Spleen (tissue), 11 donors: Measurements from ENCODE around the gene CYTH4. TPM values are rescaled to one million over a fixed set of nuclear protein-coding genes. Genes with fewer than 3 reads are reported as not detected.
A peak's percentile ranks its signal among the peaks of the same experiment; 100 is the strongest.

Experiments used
- DNase-seq: peaks from one replicate; pipeline ENCODE4 v3.0.0-alpha.2; 2020
- H3K27ac ChIP-seq, 8 donors: fragments of 200-600 bp; sonication (generic) in 7 of 8; 1 replicate in 4 of 8; 2 replicates in 4 of 8; pipeline versions ENCODE4 v1.5.0 to v1.8.0; 2016 to 2021; ENCODE audit warnings: inconsistent platforms in 4 of 8, mild to moderate bottlenecking in 4 of 8, moderate library complexity in 1 of 8
- H3K27me3 ChIP-seq, 7 donors: fragments of 200-600 bp; sonication (generic) in 6 of 7; replicated peaks in 1 of 7; 1 replicate in 4 of 7; 2 replicates in 3 of 7; pipeline versions ENCODE4 v1.5.0 to v1.8.0; 2016 to 2021; ENCODE audit warnings: inconsistent platforms in 3 of 7, mild to moderate bottlenecking in 1 of 7
- H3K36me3 ChIP-seq, 6 donors: fragments of 200-600 bp; sonication (generic) in 5 of 6; 1 replicate in 4 of 6; 2 replicates in 2 of 6; pipeline versions ENCODE4 v1.5.0 to v1.8.0; 2016 to 2021; ENCODE audit warnings: inconsistent platforms in 2 of 6
- H3K4me1 ChIP-seq, 6 donors: fragments of 200-600 bp; sonication (generic) in 5 of 6; 1 replicate in 3 of 6; 2 replicates in 3 of 6; pipeline versions ENCODE4 v1.5.0 to v1.8.0; 2016 to 2021; ENCODE audit warnings: inconsistent platforms in 3 of 6
- H3K4me3 ChIP-seq, 8 donors: fragments of 200-600 bp; sonication (generic) in 7 of 8; 1 replicate in 4 of 8; 2 replicates in 4 of 8; pipeline versions ENCODE4 v1.5.0 to v1.8.0; 2016 to 2021; ENCODE audit warnings: inconsistent platforms in 4 of 8, mild to moderate bottlenecking in 4 of 8, moderate library complexity in 2 of 8
- H3K9me3 ChIP-seq, 8 donors: fragments of 200-600 bp; sonication (generic) in 7 of 8; 1 replicate in 4 of 8; 2 replicates in 4 of 8; pipeline versions ENCODE4 v1.5.0 to v1.8.0; 2016 to 2021; ENCODE audit warnings: inconsistent platforms in 4 of 8
- POLR2A ChIP-seq, 3 donors: fragments of 450-650 bp; IDR thresholded peaks; one replicate each; pipeline ENCODE4 v1.5.1; 2017; ENCODE audit warnings: antibody characterized with exemption in 3 of 3, mild to moderate bottlenecking in 1 of 3
- POLR2AphosphoS5 ChIP-seq, 3 donors: sonication (generic); formaldehyde crosslinking; IDR thresholded peaks; one replicate each; pipeline ENCODE4 v1.5.1; 2017; ENCODE audit warnings: antibody characterized with exemption in 3 of 3
- WGBS, 5 donors: extraction: QIAGEN DNeasy Blood & Tissue Kit in 3 of 5; methylation state at CpG; one replicate each; pipeline versions ENCODE4 v1.1.5 to v1.1.7; 2013 to 2018; 5-methylcytosine and 5-hydroxymethylcytosine counted together
- intact Hi-C: fragments of 100-400 bp; cut with DNase I; formaldehyde crosslinking; loops from one replicate; pipeline ENCODE4 v1.15.0; 2023; ENCODE audit warnings: low total_unique reads
- polyA plus RNA-seq, 3 donors: library from polyadenylated mRNA; stranded (reverse); fragments of 200-250 nt; gene quantifications; one replicate each; pipeline ENCODE4 v1.2.1, GENCODE V29; 2013
- total RNA-seq, 7 donors: library from RNA; depleted of rRNA in 3 of 7; stranded (reverse); fragments of >200 nt in 3 of 7; fragmentation: NEBNext Ultra II Directional in 4 of 7; extraction: Animal tissue kit (Norgen Biotek cat#: 25700) in 4 of 7; gene quantifications; one replicate each; pipeline versions ENCODE4 v1.1.0 to v1.2.1, GENCODE V29; 2016 to 2021
- TF ChIP-seq, protein P1 (sequence below), 11 experiments: fragments of 200-600 bp in 7 of 11; fragments of 450-650 bp in 4 of 11; sonication (generic) in 4 of 11; IDR thresholded peaks in 8 of 11; conservative IDR thresholded peaks in 3 of 11; 1 replicate in 7 of 11; 2 replicates in 4 of 11; pipeline versions ENCODE4 v1.4.0 to v1.8.0; 2016 to 2021; ENCODE audit warnings: antibody characterized with exemption in 11 of 11, inconsistent platforms in 4 of 11, mild to moderate bottlenecking in 1 of 11
- donor health status: healthy with polysubstance abuse.
- donor health status: DM: no; HTN: no; CAD: no; lungs with moderate emphysema.
- donor health status: DM: no; HTN: no; CAD: no.
- donor health status: Bipolar disorder and iron deficiency.
- donor health status: healthy.
- donor health status: DM: no; HTN: no; CAD: no.
- donor health status: DM: yes; HTN: yes; CAD: no.

CYTH4 gene
- total and polyA plus RNA-seq, 10 donors = 35.3 to 238 (median 104) TPM

DNA sequence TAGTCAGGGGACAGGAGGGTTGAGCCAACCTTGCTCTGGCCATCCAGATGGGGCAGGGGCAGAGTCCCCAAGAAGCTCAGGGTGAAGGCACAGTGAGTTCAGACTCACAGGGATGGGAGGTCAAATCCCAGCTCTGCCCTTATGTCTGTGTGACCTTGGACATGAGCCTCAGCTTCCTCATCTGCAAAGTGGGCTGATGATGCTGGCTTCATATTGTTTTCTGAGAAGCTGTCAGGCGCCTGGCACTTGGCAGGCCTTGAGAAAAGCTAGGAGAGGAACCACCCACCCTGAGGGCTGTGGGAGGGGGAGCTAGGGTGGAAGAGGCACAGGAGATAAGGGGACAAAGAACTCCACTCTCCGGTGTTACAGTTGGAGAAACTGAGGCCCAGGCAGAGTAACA lies 23.6 kb downstream of the CYTH4 start:
- Histone ChIP-seq H3K27ac (peak overlapping the region; percentile 66 to 96 (median 87)), H3K9me3 (no peaks in the 10 kb centered on the region), H3K4me3 (no peak overlapping the region), H3K27me3 (no peaks in the 10 kb centered on the region), H3K36me3 (peaks cover 0 to 87% (median 47%) of the 10 kb centered on the region in 6 donors), H3K4me1 (peaks cover 51 to 100% (median 80%) of the 10 kb centered on the region in 6 donors)
- DNase-seq = no peak
- TF ChIP-seq POLR2AphosphoS5 (IDR thresholded peaks at IDR 0.05) (peak in 1 of 3 donors; percentile 7), POLR2A (IDR thresholded peaks at IDR 0.05) (no peak)
- 56 to 81% (median 76%) methylated on average over 2 of the region's 2 CpGs for WGBS, 5 donors
- intact Hi-C loops = no loop called here

DNA sequence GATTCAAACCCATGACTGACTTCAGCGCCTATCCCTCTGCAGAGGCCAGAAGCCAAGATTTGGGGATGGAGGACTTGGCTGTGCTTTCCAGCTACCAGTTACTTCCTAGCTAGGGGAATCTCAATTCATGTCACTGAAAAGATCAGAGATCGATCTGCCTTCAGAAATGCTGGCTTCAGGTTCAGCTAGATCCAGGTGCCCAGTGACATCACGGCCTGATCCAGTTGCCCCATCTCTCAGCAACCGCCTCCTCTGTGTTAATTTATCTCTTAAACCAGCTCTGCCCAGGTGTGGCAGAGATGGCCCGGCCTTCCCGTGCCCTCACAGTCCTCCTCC lies 24.2 kb downstream of the CYTH4 start:
- H3K36me3 ChIP-seq = peaks cover 0 to 87% (median 46%) of the 10 kb centered on the region in 6 donors
- peak overlapping the region in 2 of 8 donors; percentile 15 to 42 for H3K4me3 ChIP-seq
- H3K9me3 ChIP-seq = no peaks in the 10 kb centered on the region
- DNase-seq = no peak
- peaks cover 48 to 100% (median 78%) of the 10 kb centered on the region in 6 donors for H3K4me1 ChIP-seq
- H3K27ac ChIP-seq = peak overlapping the region; percentile 66 to 96 (median 87)
- TF ChIP-seq POLR2A (IDR thresholded peaks at IDR 0.05) = no peak
- no peak for TF ChIP-seq POLR2AphosphoS5 (IDR thresholded peaks at IDR 0.05)
- TF ChIP-seq, protein P1, sequence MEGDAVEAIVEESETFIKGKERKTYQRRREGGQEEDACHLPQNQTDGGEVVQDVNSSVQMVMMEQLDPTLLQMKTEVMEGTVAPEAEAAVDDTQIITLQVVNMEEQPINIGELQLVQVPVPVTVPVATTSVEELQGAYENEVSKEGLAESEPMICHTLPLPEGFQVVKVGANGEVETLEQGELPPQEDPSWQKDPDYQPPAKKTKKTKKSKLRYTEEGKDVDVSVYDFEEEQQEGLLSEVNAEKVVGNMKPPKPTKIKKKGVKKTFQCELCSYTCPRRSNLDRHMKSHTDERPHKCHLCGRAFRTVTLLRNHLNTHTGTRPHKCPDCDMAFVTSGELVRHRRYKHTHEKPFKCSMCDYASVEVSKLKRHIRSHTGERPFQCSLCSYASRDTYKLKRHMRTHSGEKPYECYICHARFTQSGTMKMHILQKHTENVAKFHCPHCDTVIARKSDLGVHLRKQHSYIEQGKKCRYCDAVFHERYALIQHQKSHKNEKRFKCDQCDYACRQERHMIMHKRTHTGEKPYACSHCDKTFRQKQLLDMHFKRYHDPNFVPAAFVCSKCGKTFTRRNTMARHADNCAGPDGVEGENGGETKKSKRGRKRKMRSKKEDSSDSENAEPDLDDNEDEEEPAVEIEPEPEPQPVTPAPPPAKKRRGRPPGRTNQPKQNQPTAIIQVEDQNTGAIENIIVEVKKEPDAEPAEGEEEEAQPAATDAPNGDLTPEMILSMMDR (IDR thresholded peaks at IDR 0.05 in 8 of 11, conservative IDR thresholded peaks at IDR 0.05 in 3 of 11) = no peak
- H3K27me3 ChIP-seq = no peaks in the 10 kb centered on the region
- intact Hi-C loops = no loop called here
- 48 to 74% (median 63%) methylated on average over 4 to 6 of the region's 6 CpGs for WGBS, 5 donors

DNA sequence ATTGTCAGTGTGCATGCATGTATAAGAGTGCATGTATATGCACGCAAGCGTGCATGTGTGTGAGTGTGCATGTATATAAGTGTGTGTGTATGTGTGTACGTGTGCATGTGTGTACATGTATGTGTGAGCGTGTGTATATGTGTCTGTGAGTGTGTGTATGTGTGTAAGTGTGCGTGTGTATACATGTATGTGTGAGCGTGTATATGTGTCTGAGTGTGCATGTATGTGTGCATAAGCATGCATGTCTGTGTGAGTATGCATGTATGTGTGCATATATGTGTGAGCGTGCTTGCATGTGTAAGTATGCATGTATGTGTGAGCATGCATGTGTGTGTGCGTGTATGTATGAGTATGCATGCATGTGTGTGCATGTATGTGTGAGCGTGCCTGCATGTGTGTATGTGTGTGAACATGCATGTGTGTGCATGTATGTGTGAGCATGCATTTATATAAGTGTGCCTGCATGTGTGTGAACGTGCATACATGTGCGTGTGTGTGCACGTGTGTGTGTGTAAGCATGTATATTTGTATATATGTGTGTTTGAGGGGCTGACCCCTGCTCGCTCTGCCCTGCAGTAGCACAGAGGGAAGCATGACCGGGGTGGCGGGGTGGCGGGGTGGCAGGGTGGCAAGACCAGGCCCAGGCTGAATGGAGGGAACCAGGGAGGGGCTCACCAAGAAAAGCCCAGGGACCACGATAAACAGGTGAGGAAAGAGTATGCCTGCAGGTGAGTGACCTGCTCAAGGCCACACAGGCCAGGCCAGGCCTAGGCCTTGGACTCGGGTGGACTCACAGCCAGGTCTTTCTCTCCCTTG lies 26.3 kb downstream of the CYTH4 start:
- H3K4me3 ChIP-seq = peak overlapping the region in 2 of 8 donors; percentile 7 to 43
- no peak for DNase-seq

DNA sequence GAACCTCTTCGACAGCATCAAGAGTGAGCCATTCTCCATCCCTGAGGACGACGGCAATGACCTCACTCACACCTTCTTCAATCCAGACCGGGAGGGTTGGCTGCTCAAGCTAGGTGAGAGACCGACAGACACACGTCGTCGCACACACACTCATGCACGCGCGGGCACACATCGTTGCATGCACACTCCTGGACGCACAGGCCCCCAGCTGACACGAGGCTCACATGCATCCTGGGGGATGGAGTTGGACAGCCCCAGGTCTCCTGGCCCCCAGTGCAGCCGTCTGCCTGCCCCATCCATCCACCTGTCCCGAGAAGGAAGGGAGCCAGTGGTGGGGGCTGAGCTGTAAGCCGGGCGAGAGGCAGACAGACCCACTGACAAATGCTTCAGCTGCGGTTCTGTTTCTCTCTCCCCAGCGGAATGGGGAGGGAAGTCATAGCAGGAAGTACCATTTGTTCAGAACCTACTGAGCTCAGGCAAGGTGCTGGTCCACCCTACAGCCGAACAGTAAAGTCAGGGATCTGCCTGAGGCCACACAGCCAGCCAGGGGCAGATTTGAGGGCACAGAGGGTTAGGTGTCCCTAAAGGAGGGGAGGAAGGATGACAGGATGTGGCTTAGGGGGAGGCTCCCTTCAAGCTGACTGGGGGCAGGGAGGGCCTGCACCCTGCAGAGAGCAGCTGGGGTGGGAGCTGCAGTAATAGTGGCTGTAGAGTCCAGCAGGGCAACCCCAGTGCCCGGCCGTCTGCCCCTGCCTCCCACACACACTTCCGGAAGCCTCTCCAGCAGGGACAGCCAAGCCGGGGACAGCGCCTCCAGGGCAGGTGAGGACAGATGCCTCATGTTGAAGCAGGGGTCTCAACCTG lies 27.1 kb downstream of the CYTH4 start:
- Histone ChIP-seq H3K4me1 (peaks cover 58 to 100% (median 76%) of the 10 kb centered on the region in 6 donors), H3K36me3 (peaks cover 0 to 87% (median 43%) of the 10 kb centered on the region in 6 donors), H3K27ac (peak overlapping the region; percentile 44 to 96 (median 74)), H3K4me3 (peak overlapping the region in 5 of 8 donors; percentile 6 to 43 (median 7)), H3K27me3 (no peaks in the 10 kb centered on the region), H3K9me3 (no peaks in the 10 kb centered on the region)
- peak; percentile 88 for DNase-seq
- 34 to 61% (median 45%) methylated on average over 16 to 26 of the region's 26 CpGs for WGBS, 5 donors
- intact Hi-C loops = loop anchor here (5.0 kb wide), 1 partner anchor 37 kb away; no protein-coding TSS in a partner anchor
- TF ChIP-seq, protein P1 (IDR thresholded peaks at IDR 0.05 in 8 of 11, conservative IDR thresholded peaks at IDR 0.05 in 3 of 11) = no peak
- peak; percentile 68 to 77 (median 71) for TF ChIP-seq POLR2AphosphoS5 (IDR thresholded peaks at IDR 0.05)

More for the DNA sequence above, 26.3 kb downstream of the CYTH4 start:
- no peaks in the 10 kb centered on the region for H3K27me3 ChIP-seq
- H3K9me3 ChIP-seq = no peaks in the 10 kb centered on the region
- TF ChIP-seq POLR2AphosphoS5 (IDR thresholded peaks at IDR 0.05) (peak in 1 of 3 donors; percentile 3), POLR2A (IDR thresholded peaks at IDR 0.05) (no peak)
- peaks cover 53 to 100% (median 75%) of the 10 kb centered on the region in 6 donors for H3K4me1 ChIP-seq
- intact Hi-C loops = no loop called here
- peaks cover 0 to 87% (median 44%) of the 10 kb centered on the region in 6 donors for H3K36me3 ChIP-seq
- H3K27ac ChIP-seq = peak overlapping the region in 7 of 8 donors; percentile 44 to 96 (median 88)
- WGBS, 5 donors = 80 to 87% (median 84%) methylated on average over 17 to 18 of the region's 18 CpGs
